Urothelium cell line (cell line): Measurements from ENCODE around the gene TRMT112.
A peak's percentile ranks its signal among the peaks of the same experiment; 100 is the strongest.
"Not testable (repeated sequence)": the region's sequence is repeated elsewhere in the genome, so short reads cannot be mapped to it uniquely, and the experiment has no call there.

Source experiments
- DNase-seq: peaks from one replicate; pipeline ENCODE4 v3.0.0; 2011; ENCODE audit warnings: low spot score, mixed read lengths
- FAIRE-seq: peaks from 2 replicates; lab custom pipeline; 2011; peaks lifted over from hg19 to GRCh38; lab: Jason Lieb, UNC

TRMT112 gene

DNA sequence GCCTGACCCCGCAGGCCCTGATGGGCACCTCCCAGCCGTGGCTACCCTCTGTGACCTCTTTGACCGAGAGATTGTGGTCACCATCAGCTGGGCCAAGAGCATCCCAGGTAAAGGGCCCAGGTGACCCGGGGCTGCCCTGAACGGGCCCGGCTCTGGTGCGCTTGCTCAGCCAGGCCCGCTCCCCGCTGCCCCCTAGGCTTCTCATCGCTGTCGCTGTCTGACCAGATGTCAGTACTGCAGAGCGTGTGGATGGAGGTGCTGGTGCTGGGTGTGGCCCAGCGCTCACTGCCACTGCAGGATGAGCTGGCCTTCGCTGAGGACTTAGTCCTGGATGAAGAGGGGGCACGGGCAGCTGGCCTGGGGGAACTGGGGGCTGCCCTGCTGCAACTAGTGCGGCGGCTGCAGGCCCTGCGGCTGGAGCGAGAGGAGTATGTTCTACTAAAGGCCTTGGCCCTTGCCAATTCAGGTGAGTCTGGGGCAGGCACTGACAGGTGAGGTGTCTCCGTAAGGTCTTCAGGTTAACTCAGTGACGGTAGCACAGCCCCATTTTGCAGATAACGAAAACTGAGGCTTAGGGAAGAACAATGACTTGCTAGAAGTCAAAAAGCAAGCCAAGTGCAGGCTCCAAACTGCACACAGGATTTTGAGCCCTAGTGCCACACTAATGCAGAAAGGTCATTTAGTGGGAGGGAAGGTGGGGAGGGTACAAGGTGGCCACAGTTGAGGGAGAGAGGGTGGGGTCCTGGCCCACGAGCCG is 2.4 kb downstream of the TRMT112 start:
- DNase-seq (no peak), FAIRE-seq (no peak)

DNA sequence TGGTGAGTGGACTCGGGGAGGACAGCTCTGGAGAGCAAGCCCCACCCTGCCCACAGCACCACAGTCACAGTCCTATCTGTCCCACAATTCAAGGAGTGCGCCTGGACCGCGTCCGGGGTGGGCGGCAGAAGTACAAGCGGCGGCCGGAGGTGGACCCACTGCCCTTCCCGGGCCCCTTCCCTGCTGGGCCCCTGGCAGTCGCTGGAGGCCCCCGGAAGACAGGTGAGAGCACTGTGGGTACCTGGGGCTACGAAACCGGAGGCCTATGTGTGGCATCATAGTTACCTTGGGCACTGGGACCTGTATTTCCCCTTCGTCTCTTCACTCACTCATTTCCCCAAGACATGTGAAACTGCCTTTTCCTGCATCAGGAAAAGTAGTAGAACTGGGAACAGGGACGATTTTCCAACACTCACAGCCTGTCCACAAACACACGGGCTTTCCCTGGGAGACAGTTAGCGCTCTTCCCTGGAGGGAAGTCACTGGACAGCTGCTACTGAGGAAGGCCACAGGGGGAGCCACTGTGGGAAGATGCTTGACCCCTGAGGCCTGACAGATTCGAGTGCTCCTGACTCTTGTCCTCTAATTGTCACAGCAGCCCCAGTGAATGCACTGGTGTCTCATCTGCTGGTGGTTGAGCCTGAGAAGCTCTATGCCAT is 3.1 kb downstream of the TRMT112 start:
- no peak for DNase-seq
- no peak for FAIRE-seq

DNA sequence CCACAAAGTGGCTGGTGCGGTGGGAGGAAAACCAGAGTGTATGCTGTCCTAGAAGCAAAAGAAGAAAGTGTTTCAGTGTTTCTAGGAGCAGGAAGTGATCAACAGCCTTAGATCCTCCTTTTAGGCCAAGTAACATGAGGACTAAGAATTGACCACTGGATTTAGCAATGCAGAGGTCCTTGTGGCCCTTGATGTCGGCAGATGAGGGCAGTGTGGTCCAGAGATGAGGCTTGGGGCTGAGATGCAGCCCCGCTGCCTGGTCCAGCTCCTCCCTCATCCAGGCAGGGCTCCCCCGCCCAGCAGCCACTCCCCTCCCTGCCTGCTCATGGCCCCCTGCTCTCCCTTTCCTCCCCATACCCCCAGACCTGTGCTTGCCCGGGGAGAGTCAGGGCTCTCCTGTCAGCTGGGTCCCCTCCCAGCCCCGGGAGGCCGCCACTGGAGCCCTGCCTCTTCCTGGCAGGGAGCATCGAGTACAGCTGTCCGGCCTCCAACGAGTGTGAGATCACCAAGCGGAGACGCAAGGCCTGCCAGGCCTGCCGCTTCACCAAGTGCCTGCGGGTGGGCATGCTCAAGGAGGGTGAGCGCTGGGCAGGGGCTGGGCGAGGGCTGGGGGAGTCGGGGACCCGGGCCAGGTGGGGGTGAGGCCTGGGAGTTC is 3.7 kb downstream of the TRMT112 start:
- FAIRE-seq (no peak), DNase-seq (no peak)

DNA sequence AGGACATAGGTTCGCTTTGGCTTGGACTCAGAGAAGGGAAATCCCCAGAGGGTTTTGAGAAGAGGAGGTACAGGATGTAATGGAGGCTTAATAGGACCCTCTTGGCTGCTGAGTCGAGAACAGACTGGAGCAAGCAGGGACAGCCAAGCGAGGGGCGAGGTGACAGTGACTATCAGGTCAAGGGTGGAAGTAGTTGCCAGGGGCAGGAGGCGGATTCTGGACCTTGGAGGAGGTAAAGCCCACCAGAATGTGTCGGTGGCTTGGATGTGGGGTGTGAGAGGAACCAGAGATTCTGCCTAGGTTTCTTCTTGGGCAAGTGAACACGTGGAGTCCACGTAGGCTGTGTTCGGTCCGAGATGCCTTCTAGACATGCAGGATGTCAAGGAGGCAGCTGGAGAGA is 4.4 kb downstream of the TRMT112 start:
- DNase-seq (no peak), FAIRE-seq (no peak)

DNA sequence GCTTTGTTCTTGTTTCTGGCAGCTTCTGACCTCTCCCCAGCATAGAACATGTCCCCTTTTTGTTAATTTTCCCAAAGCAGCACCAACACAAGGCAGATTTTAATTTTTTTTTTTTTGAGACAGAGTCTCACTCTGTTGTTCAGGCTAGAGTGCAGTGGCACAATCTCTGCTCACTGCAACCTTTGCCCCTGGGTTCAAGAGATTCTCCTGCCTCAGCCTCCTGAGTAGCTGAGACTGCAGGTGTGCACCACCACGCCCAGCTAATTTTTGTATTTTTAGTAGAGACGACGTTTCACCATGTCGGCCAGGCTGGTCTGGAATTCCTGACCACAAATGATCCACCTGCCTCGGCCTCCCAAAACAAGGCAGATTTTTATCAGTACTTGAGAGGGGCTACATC is 9.6 kb downstream of the TRMT112 start:
- FAIRE-seq, DNase-seq: not testable (repeated sequence)

DNA sequence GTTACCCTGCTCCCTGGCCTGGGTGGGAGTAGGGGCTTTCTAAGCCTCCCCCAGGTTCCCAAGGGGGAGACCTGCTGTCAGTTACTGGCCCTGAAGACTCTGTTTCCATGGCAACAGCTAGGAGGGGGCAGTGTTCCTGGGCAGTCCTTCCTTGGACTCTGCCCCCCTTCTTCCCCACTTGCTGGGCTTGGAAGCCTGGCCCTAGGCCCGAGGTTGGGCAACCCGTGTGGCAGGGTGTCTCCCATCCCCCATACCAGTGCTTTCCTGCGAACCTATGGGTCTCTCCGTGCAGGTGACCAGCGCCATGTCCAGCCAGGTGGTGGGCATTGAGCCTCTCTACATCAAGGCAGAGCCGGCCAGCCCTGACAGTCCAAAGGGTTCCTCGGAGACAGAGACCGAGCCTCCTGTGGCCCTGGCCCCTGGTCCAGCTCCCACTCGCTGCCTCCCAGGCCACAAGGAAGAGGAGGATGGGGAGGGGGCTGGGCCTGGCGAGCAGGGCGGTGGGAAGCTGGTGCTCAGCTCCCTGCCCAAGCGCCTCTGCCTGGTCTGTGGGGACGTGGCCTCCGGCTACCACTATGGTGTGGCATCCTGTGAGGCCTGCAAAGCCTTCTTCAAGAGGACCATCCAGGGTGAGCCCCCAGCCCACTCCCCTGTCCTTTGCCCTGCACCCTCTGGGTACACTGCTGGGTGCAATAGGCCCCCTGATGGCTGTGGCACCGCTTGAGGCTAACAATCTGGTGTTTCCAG is 10.3 kb downstream of the TRMT112 start:
- no peak for DNase-seq
- no peak for FAIRE-seq

DNA sequence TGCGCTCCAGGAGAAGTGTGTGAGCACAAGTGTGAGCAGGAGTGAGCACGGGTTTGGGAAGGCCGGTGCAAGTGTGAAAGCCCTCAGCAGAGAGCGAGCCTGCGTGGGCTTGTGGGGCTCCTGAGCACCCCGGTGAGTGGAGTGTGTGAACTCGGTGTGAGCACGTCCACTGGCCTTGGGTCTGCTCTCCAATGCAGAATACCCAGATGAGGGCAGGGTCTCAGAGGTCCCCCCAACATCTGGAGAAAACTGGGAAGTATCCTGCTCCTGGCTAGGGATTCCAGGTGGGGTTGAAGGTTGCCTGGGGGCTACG is 10.8 kb downstream of the TRMT112 start:
- FAIRE-seq (no peak), DNase-seq (no peak)

- DNase-seq, result no peak
- no peak for FAIRE-seq
Observed at GRCh38 chr11:64305691-64306562, 11.4 kb downstream of the TRMT112 start.

DNA sequence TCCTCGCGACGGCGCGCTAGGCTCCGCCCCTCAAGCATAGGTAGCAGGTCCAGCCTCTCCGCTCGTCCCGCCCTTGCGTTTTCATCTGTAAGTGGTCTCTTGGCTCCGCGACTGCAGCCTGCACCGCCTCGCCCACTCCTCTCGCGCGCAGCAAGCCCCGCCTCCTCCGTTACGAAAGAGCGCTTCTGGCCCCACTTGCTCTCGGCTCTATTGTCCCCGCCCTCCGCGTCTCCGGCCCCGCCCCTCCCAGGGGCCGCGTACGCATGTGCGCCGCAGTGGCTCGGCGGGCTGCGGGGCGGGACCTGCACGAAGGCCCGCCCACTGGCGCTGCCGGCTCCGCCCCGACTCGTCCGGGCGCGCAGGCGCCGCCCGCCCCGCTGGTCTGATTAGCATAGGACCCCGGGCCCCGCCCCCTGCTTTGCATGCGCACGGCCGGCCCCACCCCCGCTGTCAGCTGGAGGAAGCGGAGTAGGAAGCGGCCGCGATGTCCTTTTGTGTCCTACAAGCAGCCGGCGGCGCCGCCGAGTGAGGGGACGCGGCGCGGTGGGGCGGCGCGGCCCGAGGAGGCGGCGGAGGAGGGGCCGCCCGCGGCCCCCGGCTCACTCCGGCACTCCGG is 12.2 kb downstream of the TRMT112 start, which contains the start of gene ESRRA:
Gene ESRRA, plus strand, starts transcription at position 450 of the 616 bp plus-strand sequence. CDS start 1,656 bp downstream, outside the sequence.
- DNase-seq, result peak; percentile 99
- FAIRE-seq, result peak; percentile 84

GRCh38 chr11:64304316-64305072 is 12.9 kb downstream of the TRMT112 start:
- no peak for FAIRE-seq
- DNase-seq, result peak; percentile 87

GRCh38 chr11:64304032-64304315 is 13.4 kb downstream of the TRMT112 start:
- no peak for FAIRE-seq
- no peak for DNase-seq

- DNase-seq (no peak), FAIRE-seq (no peak)
Observed at GRCh38 chr11:64303109-64304031, 14.0 kb downstream of the TRMT112 start.

GRCh38 chr11:64299847-64300648 is 17.3 kb downstream of the TRMT112 start, which contains the start of gene CATSPERZ:
TSS of gene CATSPERZ (plus strand) at chr11:64300358. CDS start at chr11:64300411, 53 bp downstream.
- FAIRE-seq, result no peak
- no peak for DNase-seq

- DNase-seq (no peak), FAIRE-seq (no peak)
Observed at GRCh38 chr11:64298966-64299846, 18.2 kb downstream of the TRMT112 start.

- no peak for DNase-seq
- no peak for FAIRE-seq
Observed at GRCh38 chr11:64297699-64298358, 19.5 kb downstream of the TRMT112 start.
